NCI-H1694 (cell line): ENCODE data around the gene GBGT1.
"Not testable (repeated sequence)": the region's sequence is repeated elsewhere in the genome, so short reads cannot be mapped to it uniquely, and the experiment has no call there.

Source experiments
- DNase-seq: peaks from one replicate; lab custom pipeline; 2025; lab: John Stamatoyannopoulos, UW

Gene GBGT1

DNA sequence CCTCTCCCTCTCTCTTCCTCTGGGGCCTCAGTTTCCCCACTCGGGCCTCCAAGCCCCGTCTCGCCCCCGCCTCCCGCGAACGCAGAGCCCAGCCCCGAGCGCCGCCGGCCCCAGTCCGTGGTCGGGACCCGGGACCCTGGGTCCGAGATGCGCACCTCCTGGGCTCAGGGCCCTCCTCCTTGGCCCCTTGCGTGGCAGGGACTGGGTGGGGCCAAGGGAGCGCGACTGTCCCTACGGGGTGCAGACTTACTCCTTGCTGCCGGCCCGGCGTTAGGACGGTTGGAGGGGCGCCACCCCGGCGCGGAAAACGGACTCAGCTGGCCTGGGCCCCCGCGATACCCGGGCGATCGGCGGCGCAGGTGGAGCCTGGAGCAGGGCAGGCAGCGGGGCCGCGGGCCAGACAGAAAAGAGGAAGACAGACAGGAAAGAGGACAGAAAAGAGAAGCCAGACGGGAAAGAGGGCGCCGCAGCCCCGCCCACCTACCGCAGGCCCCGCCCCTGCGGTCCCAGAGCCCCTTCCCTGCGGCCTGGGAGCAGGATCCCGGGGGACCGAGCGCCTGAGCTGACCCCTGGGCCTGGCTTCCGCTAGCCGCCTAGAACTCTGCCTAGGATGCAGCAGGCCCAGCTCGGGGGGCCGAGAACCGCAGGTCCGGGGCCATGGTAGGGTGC lies at the start of gene GBGT1:
GBGT1 (minus strand) TSS at position 411 of the 669 bp plus-strand sequence. CDS start 1,502 bp downstream, outside the sequence.
- DNase-seq: no peak

- DNase-seq: no peak
These were observed 46.9 kb upstream of the GBGT1 start for GRCh38 chr9:133210609-133211008.

DNA sequence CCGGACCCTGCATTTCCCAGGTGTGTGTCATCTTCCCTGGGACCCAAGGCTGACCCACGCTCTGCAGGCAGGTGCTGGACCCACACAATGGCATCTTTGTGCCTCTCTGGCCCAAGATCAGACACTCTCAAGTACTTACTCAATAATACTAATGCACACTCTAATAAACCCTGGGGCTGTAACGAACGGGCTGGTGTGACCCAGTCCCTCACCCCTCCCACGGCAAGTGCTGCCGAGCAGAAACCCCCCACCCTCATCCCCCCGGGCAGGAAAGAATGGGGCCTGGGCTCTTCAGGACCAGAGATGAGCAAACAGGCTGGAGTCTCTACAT lies 46.5 kb upstream of the GBGT1 start:
- no peak for DNase-seq

- not testable (repeated sequence) for DNase-seq
These were observed 45.9 kb upstream of the GBGT1 start for GRCh38 chr9:133209327-133210201.

GRCh38 chr9:133208880-133209300 lies 45.2 kb upstream of the GBGT1 start, which contains the start of gene OBP2B:
OBP2B (minus strand) TSS chr9:133209250; CDS start chr9:133209199, 51 bp downstream.
- not testable (repeated sequence) for DNase-seq

- DNase-seq: not testable (repeated sequence)
These were observed 44.6 kb upstream of the GBGT1 start for GRCh38 chr9:133208171-133208879.

- DNase-seq: no peak
These were observed 43.9 kb upstream of the GBGT1 start for GRCh38 chr9:133207540-133208170.

DNA sequence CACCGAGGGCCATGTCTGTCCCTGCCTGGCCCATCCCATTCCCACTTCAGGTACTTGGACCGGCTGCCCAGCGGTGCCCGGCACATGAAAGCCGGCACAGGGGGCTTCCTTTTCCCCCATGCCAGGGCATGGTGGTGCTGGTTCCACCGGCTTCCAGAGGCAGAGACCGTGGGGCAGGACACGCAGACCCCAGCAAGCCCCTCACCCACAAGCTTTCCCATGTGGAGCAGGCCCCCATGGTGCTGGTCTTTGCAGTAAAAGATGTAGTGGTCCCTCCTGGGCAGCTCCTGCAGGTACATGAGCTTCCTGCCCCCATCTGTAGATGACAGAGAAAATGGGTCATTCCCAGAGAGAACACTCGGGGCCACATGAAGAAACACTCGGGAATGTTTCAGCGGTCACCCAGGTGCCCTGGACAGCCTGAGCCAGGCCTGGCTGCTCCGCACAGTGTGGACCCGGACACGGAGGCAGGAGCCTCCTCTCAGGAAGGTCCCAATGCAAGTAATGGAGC lies 43.4 kb upstream of the GBGT1 start:
- no peak for DNase-seq

DNA sequence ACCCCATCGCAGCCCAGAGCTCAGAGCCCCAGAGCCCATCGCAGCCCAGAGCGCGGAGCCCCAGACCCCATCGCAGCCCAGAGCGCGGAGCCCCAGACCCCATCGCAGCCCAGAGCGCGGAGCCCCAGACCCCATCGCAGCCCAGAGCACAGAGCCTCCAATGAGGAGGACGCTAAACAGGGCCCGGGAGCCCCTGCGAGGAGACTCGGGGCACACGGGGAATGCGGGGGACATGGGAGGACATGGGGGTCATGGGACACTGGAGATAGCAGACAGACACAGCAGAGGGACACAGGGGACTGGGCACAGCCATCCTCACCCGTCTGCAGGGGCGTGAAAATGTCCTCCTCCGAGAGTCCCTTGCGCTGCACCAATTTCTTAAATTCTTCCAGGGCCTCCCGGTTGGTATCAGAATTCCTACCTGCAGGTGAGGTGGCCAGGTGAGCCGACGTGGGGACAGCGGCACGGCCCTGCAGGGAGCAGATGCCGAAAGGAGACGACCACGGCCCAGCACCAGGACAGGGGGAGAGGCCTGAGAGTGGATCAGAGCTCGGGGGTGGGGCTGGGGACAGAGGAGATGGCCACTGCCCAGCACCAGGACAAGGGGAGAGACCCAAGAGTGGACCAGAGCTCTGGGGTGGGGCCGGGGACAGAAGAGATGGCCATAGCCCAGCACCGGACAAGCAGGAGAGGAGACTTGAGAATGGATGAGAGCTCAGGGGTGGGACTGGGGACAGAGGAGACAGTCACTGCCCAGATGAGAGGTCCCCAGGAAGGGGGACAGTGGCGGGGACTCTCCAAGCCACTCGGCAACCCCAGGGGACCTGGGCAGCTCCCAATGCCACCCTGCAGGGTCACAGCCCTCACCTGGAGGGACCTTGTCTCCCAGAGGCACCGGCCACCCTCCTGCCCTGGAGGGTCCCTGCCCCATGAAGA lies 42.5 kb upstream of the GBGT1 start:
- DNase-seq: no peak

DNA sequence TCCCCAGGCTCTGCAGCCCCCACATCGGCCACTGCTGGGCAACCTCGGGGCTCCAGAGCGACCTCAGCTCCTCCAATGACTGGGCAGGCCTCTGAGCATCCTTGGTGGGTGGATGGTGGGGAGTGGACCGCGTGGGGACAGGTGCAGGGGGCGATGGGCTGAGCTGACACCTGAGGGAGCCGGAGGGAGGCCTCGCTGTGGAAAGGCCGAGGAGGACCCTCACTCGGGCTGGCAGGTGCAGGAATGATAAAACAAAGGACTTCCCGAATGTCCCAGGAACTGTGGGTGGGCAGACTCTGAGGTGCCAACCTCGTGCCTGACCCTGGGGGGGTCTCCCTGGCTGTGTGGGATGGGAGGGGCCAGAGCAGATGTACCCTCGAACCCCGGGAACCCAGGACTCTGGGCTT lies 41.8 kb upstream of the GBGT1 start:
- not testable (repeated sequence) for DNase-seq

GRCh38 chr9:133204993-133205336 lies 41.3 kb upstream of the GBGT1 start:
- DNase-seq: no peak

DNA sequence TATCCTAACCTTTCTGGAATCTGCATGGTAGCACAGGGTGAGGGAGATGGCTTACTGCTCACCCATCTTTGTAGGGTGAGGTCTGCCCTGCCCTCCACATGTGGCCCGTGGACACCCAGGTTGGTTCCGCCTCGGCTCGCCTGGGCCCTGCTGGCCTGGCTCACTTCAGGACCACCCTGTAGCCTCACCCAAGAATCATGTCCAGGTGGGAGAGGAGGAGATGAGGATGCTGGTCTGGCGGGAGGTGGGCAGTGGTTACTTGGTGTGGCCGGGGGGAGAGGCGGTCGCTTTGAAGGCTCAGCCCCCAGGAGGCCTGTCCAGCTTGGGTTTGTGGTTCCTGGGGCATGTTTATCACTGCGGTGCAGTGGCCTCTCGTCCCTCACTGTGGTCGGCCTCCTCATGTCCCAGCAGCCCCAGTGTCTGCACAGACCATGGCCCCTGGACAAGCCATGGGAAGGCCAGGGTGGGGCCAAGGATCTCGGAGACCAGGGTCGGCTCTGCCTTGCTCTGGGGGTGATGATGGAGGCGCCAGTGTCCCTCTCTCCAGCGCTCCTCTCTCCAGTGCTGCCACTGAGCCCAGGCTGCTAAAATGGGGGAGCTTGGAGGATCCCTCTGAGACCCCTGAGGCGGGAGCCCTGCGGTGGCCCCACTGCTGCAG lies 40.8 kb upstream of the GBGT1 start:
- no peak for DNase-seq

DNA sequence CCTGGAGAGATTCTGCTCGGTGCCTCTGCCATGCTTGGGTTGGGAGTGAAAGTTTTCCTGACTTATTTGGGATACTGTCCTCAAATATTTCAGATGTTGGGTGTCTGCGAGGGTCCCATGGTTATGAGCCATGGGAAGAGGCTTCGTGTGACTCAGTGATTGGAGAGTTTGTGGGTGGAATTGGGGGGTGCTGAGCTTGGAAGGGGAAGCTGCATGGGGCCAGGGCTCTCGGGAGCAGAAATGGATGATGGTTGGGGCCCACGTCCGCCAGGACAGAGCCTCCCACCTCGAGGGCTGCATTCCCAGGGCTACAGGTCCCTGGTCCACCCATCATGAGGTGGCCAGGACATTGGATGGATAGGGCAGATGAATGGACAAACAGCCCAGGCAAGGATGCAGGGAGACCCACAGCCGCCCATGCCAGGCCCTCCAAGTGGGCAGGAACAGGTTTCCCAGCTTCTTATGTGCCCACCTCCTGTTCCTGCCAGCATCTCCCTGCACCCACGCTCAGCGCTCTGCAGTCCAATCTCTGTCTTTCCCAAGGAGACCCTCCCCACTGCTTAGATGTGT lies 39.9 kb upstream of the GBGT1 start:
- no peak for DNase-seq

GRCh38 chr9:133202688-133203453 lies 39.2 kb upstream of the GBGT1 start:
- no peak for DNase-seq

DNA sequence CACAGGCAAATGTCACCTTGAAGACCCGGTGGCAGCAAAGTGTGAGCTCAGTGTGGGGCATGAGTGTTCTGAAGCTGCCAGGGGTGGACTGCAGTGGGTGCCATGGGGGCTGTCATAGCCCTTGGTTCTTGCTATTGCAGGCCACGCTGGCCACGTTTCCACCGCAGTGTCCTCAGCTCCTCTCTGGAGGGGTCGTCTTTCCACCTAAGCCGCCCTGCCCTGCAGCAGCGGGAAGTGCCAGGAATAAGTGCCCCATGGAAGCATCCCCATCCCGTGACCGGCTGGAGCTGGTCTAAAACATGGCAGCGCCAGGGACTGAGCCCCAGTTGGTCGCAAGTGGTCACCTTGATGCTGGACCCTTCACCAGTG lies 38.4 kb upstream of the GBGT1 start:
- no peak for DNase-seq

- no peak for DNase-seq
These were observed 37.9 kb upstream of the GBGT1 start for GRCh38 chr9:133201424-133202144.

DNA sequence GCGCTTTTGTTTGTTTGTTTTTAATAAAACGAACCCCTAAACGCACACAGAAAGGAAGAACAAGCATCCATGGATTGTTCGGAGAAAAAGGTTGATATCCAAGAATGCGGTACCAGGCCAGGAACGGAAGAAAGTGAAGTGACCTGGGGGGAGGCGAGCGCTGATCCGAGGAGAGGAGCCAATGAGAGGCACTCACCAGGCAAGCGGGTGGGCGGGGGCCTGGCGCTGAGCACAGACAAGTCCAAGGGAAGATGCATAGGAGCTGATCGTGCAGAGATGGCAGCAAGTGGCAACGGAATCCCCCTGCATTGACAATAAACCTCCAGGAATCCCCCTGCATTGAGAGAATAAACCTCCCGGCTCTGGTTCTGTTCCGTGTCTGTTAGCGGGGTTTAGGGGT lies 36.9 kb upstream of the GBGT1 start:
- DNase-seq: no peak

GRCh38 chr9:133199648-133200321 lies 36.1 kb upstream of the GBGT1 start:
- no peak for DNase-seq
